ENCODE results near the gene QPCTL.

DNA sequence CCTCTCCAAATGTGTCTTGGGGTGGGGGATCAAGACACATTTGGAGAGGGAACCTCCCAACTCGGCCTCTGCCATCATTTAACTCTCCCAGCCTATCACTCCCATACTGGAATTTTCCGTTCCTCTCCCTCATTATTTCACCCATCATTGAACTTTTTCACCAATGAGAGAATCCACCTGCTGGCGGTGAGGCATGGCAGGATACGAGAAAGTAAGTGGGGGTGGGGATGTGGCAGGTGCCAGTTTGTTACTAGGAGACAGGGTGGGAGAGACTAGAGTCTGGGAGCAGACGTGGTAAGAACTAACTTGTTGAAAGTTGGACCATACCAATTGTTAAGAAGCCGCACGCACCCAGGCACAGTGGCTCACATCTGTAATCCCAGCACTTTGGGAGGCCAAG lies 17.5 kb upstream of the QPCTL start:
- TF ChIP-seq POLR2A (IDR thresholded peaks at IDR 0.05), result no peak
- TF ChIP-seq, protein P1, sequence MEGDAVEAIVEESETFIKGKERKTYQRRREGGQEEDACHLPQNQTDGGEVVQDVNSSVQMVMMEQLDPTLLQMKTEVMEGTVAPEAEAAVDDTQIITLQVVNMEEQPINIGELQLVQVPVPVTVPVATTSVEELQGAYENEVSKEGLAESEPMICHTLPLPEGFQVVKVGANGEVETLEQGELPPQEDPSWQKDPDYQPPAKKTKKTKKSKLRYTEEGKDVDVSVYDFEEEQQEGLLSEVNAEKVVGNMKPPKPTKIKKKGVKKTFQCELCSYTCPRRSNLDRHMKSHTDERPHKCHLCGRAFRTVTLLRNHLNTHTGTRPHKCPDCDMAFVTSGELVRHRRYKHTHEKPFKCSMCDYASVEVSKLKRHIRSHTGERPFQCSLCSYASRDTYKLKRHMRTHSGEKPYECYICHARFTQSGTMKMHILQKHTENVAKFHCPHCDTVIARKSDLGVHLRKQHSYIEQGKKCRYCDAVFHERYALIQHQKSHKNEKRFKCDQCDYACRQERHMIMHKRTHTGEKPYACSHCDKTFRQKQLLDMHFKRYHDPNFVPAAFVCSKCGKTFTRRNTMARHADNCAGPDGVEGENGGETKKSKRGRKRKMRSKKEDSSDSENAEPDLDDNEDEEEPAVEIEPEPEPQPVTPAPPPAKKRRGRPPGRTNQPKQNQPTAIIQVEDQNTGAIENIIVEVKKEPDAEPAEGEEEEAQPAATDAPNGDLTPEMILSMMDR (IDR thresholded peaks at IDR 0.05), result no peak

All from thyroid gland (tissue), 4 donors.